GM19455 (cell line): ENCODE results near the gene HMX1.

ENCODE experiments used
- ATAC-seq: cut with Tn5 transposase; IDR thresholded peaks from one replicate; pipeline ENCODE4 v1.9.1; 2021; ENCODE audit not compliant: unreplicated experiment

HMX1 gene

GRCh38 chr4:8871417-8872401 is at the start of gene HMX1:
Gene HMX1 (minus strand): TSS chr4:8871839. CDS start chr4:8871614, 225 bp downstream.
- no peak for ATAC-seq

GRCh38 chr4:8920969-8921368 is 49.3 kb upstream of the HMX1 start:
- no peak for ATAC-seq

- no peak for ATAC-seq
Observed at GRCh38 chr4:8920289-8920965, 48.8 kb upstream of the HMX1 start.

GRCh38 chr4:8919651-8920288 is 48.1 kb upstream of the HMX1 start:
- ATAC-seq = no peak

- ATAC-seq = peak; percentile 71
Observed at GRCh38 chr4:8917868-8918783, 46.5 kb upstream of the HMX1 start.

GRCh38 chr4:8917321-8917811 is 45.7 kb upstream of the HMX1 start:
- no peak for ATAC-seq

- no peak for ATAC-seq
Observed at GRCh38 chr4:8916906-8917305, 45.3 kb upstream of the HMX1 start.

GRCh38 chr4:8916351-8916885 is 44.8 kb upstream of the HMX1 start:
- no peak for ATAC-seq

- ATAC-seq = no peak
Observed at GRCh38 chr4:8915201-8916200, 43.9 kb upstream of the HMX1 start.

- ATAC-seq = no peak
Observed at GRCh38 chr4:8914461-8915171, 43.0 kb upstream of the HMX1 start.

GRCh38 chr4:8913858-8914460 is 42.3 kb upstream of the HMX1 start:
- ATAC-seq = no peak

- no peak for ATAC-seq
Observed at GRCh38 chr4:8913121-8913857, 41.6 kb upstream of the HMX1 start.

GRCh38 chr4:8912506-8912905 is 40.9 kb upstream of the HMX1 start:
- no peak for ATAC-seq

GRCh38 chr4:8912089-8912455 is 40.4 kb upstream of the HMX1 start:
- ATAC-seq = no peak

- no peak for ATAC-seq
Observed at GRCh38 chr4:8911316-8912088, 39.9 kb upstream of the HMX1 start.

- no peak for ATAC-seq
Observed at GRCh38 chr4:8910822-8911315, 39.2 kb upstream of the HMX1 start.
